Measurements from ENCODE around the gene FGF9. TPM values are rescaled to one million over a fixed set of nuclear protein-coding genes. Genes with fewer than 3 reads are reported as not detected.

Gene FGF9
- total and polyA plus RNA-seq, 4 experiments from 2014 or later: 2.1 to 7.3 (median 4.5) TPM

GRCh38 chr13:21703846-21704245 is 33.0 kb downstream of the FGF9 start:
- H3K9me3 ChIP-seq (ENCODE audit: control insufficient read depth in 1 of 2, low read length in 2 of 2): no peaks in the 10 kb centered on the region
- H3K4me3 ChIP-seq (ENCODE audit: low read length in 2 of 2): no peak overlapping the region
- no peaks in the 10 kb centered on the region for H3K36me3 ChIP-seq (ENCODE audit: insufficient read depth, low read length)
- ChIA-PET CTCF (ENCODE audit: partially characterized antibody) (no interaction called here), POLR2A (ENCODE audit: partially characterized antibody) (no interaction called here)
- intact Hi-C loops (cut with micrococcal nuclease): no loop called here
- no peak overlapping the region for H3K27ac ChIP-seq (ENCODE audit: low read depth, low read length)
- H3K27me3 ChIP-seq (ENCODE audit: insufficient read depth, low read length): no peaks in the 10 kb centered on the region
- no peak overlapping the region for H3K4me3 Mint-ChIP-seq
- H3K27ac Mint-ChIP-seq: no peak overlapping the region
- H3K27me3 Mint-ChIP-seq: peaks cover 2 to 6% of the 10 kb centered on the region in 2 donors
- no peaks in the 10 kb centered on the region for H3K4me1 ChIP-seq (ENCODE audit: insufficient read depth, low read length)
- no peaks in the 10 kb centered on the region for H3K4me1 Mint-ChIP-seq
- DNase-seq: no peak
- peaks cover 2 to 10% of the 10 kb centered on the region in 2 donors for H3K36me3 Mint-ChIP-seq
- no peaks in the 10 kb centered on the region for H3K9me3 Mint-ChIP-seq

DNA sequence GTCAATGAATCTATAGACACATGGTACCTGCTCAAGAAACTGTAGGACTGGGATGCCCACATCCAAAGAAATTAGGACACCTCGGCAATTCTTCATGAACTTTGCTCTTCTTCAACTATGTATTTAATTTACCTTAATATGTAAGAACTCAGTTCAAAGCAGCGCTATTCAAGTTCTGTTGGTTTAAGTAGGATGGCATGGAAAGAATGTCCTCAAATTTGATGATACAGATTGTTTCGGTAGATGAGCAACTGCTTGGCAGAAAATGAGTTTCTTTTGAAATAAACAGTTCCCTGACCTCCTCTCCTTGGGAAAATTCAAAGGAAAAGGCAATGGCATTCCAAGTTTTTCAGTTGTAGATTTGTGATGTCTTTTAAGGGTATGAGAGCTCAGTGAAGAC is 36.7 kb downstream of the FGF9 start:
- DNase-seq: no peak
- H3K4me3 ChIP-seq (ENCODE audit: low read length in 2 of 2): no peak overlapping the region
- ChIA-PET POLR2A (ENCODE audit: partially characterized antibody) (no interaction called here), CTCF (ENCODE audit: partially characterized antibody) (no interaction called here)
- no peaks in the 10 kb centered on the region for H3K36me3 ChIP-seq (ENCODE audit: insufficient read depth, low read length)
- peaks cover 10 to 22% of the 10 kb centered on the region in 2 donors for H3K27me3 Mint-ChIP-seq
- no peak overlapping the region for H3K27ac Mint-ChIP-seq
- no peaks in the 10 kb centered on the region for H3K9me3 ChIP-seq (ENCODE audit: control insufficient read depth in 1 of 2, low read length in 2 of 2)
- H3K4me3 Mint-ChIP-seq: no peak overlapping the region
- intact Hi-C loops (cut with micrococcal nuclease): no loop called here
- no peaks in the 10 kb centered on the region for H3K4me1 ChIP-seq (ENCODE audit: insufficient read depth, low read length)
- peaks cover 0 to 15% of the 10 kb centered on the region in 2 donors for H3K36me3 Mint-ChIP-seq
- peaks cover 0 to 16% (median 14%) of the 10 kb centered on the region in 8 donors for H3K9me3 Mint-ChIP-seq
- no peaks in the 10 kb centered on the region for H3K4me1 Mint-ChIP-seq
- H3K27ac ChIP-seq (ENCODE audit: low read depth, low read length): no peak overlapping the region
- no peaks in the 10 kb centered on the region for H3K27me3 ChIP-seq (ENCODE audit: insufficient read depth, low read length)

DNA sequence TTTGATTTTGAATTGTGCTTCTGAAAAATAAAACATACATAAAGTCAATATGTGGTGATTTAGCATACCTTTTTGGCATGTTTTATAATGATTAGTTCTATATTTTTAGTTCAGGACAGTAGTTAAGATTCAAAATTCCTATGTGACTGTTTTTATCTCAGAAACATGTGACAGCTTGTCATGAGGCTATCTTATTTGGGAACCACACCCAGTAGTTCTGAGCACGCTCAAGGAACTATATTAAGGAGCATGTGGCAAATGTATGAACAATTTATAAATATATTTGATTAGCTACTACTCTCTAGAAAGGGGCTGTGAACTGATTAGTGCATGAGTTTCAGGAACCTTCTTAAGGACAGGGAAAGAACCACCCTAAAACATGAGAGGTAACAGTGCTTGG is 38.8 kb downstream of the FGF9 start:
- Mint-ChIP-seq H3K4me3 (no peak overlapping the region), H3K9me3 (peaks cover 0 to 16% (median 14%) of the 10 kb centered on the region in 8 donors), H3K4me1 (no peaks in the 10 kb centered on the region), H3K36me3 (peaks cover 0 to 14% of the 10 kb centered on the region in 2 donors), H3K27me3 (peaks cover 12 to 23% of the 10 kb centered on the region in 2 donors), H3K27ac (no peak overlapping the region)
- Histone ChIP-seq H3K36me3 (ENCODE audit: insufficient read depth, low read length) (no peaks in the 10 kb centered on the region), H3K4me3 (ENCODE audit: low read length in 2 of 2) (no peak overlapping the region), H3K4me1 (ENCODE audit: insufficient read depth, low read length) (no peaks in the 10 kb centered on the region), H3K9me3 (ENCODE audit: control insufficient read depth in 1 of 2, low read length in 2 of 2) (no peaks in the 10 kb centered on the region), H3K27me3 (ENCODE audit: insufficient read depth, low read length) (no peaks in the 10 kb centered on the region), H3K27ac (ENCODE audit: low read depth, low read length) (no peak overlapping the region)
- intact Hi-C loops (cut with micrococcal nuclease): no loop called here
- no peak for DNase-seq
- CTCF ChIA-PET (ENCODE audit: partially characterized antibody): no interaction called here
- POLR2A ChIA-PET (ENCODE audit: partially characterized antibody): no interaction called here

- DNase-seq: no peak
- intact Hi-C loops (cut with micrococcal nuclease): no loop called here
- H3K36me3 ChIP-seq (ENCODE audit: insufficient read depth, low read length): no peaks in the 10 kb centered on the region
- Mint-ChIP-seq H3K27me3 (peaks cover 12 to 23% of the 10 kb centered on the region in 2 donors), H3K9me3 (peaks cover 0 to 16% (median 14%) of the 10 kb centered on the region in 8 donors), H3K36me3 (peaks cover 0 to 14% of the 10 kb centered on the region in 2 donors), H3K4me3 (no peak overlapping the region), H3K27ac (no peak overlapping the region), H3K4me1 (no peaks in the 10 kb centered on the region)
- no peak overlapping the region for H3K4me3 ChIP-seq (ENCODE audit: low read length in 2 of 2)
- CTCF ChIA-PET (ENCODE audit: partially characterized antibody): no interaction called here
- H3K27ac ChIP-seq (ENCODE audit: low read depth, low read length): no peak overlapping the region
- no peaks in the 10 kb centered on the region for H3K27me3 ChIP-seq (ENCODE audit: insufficient read depth, low read length)
- POLR2A ChIA-PET (ENCODE audit: partially characterized antibody): no interaction called here
- no peaks in the 10 kb centered on the region for H3K9me3 ChIP-seq (ENCODE audit: control insufficient read depth in 1 of 2, low read length in 2 of 2)
- H3K4me1 ChIP-seq (ENCODE audit: insufficient read depth, low read length): no peaks in the 10 kb centered on the region
Observed at GRCh38 chr13:21710163-21710562, 39.3 kb downstream of the FGF9 start.

GRCh38 chr13:21717817-21718216 is 46.9 kb downstream of the FGF9 start:
- Histone ChIP-seq H3K4me3 (ENCODE audit: low read length in 2 of 2) (no peak overlapping the region), H3K27me3 (ENCODE audit: insufficient read depth, low read length) (no peaks in the 10 kb centered on the region), H3K4me1 (ENCODE audit: insufficient read depth, low read length) (no peaks in the 10 kb centered on the region), H3K27ac (ENCODE audit: low read depth, low read length) (no peak overlapping the region), H3K36me3 (ENCODE audit: insufficient read depth, low read length) (no peaks in the 10 kb centered on the region), H3K9me3 (ENCODE audit: control insufficient read depth in 1 of 2, low read length in 2 of 2) (no peaks in the 10 kb centered on the region)
- Mint-ChIP-seq H3K27ac (no peak overlapping the region), H3K27me3 (peaks cover 6 to 22% of the 10 kb centered on the region in 2 donors), H3K9me3 (peaks cover 0 to 2% (median 0%) of the 10 kb centered on the region in 8 donors), H3K4me1 (no peaks in the 10 kb centered on the region), H3K4me3 (no peak overlapping the region), H3K36me3 (no peaks in the 10 kb centered on the region)
- ChIA-PET POLR2A (ENCODE audit: partially characterized antibody) (no interaction called here), CTCF (ENCODE audit: partially characterized antibody) (no interaction called here)
- no peak for DNase-seq
- intact Hi-C loops (cut with micrococcal nuclease): no loop called here

- H3K4me1 Mint-ChIP-seq: no peaks in the 10 kb centered on the region
- intact Hi-C loops (cut with micrococcal nuclease): no loop called here
- H3K9me3 Mint-ChIP-seq: peaks cover 0 to 3% (median 0%) of the 10 kb centered on the region in 8 donors
- H3K27ac ChIP-seq (ENCODE audit: low read depth, low read length): no peak overlapping the region
- no peak overlapping the region for H3K4me3 ChIP-seq (ENCODE audit: low read length in 2 of 2)
- no peaks in the 10 kb centered on the region for H3K27me3 ChIP-seq (ENCODE audit: insufficient read depth, low read length)
- ChIA-PET POLR2A (ENCODE audit: partially characterized antibody) (interaction anchor here (0.6 kb wide), 1 partner anchor 455 kb away, joined by 3 read pairs; no protein-coding TSS in a partner anchor), CTCF (ENCODE audit: partially characterized antibody) (no interaction called here)
- no peak for DNase-seq
- H3K9me3 ChIP-seq (ENCODE audit: control insufficient read depth in 1 of 2, low read length in 2 of 2): no peaks in the 10 kb centered on the region
- H3K36me3 Mint-ChIP-seq: no peaks in the 10 kb centered on the region
- H3K4me1 ChIP-seq (ENCODE audit: insufficient read depth, low read length): no peaks in the 10 kb centered on the region
- H3K4me3 Mint-ChIP-seq: no peak overlapping the region
- no peaks in the 10 kb centered on the region for H3K36me3 ChIP-seq (ENCODE audit: insufficient read depth, low read length)
- no peak overlapping the region for H3K27ac Mint-ChIP-seq
- peaks cover 11 to 32% of the 10 kb centered on the region in 2 donors for H3K27me3 Mint-ChIP-seq
Observed at GRCh38 chr13:21719463-21719862, 48.6 kb downstream of the FGF9 start.

DNA sequence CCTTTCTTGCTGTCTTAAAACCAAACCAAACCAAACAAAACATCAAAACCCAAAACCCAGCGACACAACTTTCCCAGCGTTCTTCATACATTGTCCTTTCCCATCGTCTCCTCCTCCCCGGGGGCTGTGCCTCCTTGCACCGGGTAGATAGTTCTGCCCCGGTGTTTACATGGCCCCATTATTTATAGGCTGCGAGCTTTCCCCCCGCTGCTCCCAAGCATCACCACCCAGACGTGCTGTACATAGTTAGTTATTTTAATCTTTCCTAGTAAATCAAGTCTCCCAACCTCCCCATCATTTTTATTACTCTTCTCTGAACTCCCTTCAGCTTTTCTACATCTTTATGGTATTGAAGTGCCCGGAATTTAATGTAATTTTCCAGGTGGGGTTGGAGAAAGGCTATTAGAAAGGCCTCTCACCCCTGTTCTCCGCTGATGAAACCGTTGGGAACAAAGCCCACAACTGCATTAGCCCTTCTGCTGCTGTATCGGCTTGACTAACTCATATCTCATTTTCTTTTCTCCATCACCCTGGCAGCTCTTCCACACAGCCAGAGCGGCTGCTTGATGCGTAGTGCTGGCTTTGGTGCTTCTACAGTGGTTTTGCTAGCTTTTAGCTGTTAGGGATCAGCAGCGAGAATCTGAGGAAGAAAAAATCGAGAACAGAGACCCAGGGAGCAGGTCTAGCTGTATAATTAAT is 53.1 kb downstream of the FGF9 start:
- Mint-ChIP-seq H3K9me3 (peaks cover 0 to 9% (median 3%) of the 10 kb centered on the region in 8 donors), H3K36me3 (no peaks in the 10 kb centered on the region), H3K4me1 (peaks cover 0 to 5% (median under 1%) of the 10 kb centered on the region in 4 donors), H3K27ac (no peak overlapping the region), H3K4me3 (no peak overlapping the region), H3K27me3 (peaks cover 8 to 22% of the 10 kb centered on the region in 2 donors)
- H3K36me3 ChIP-seq (ENCODE audit: insufficient read depth, low read length): no peaks in the 10 kb centered on the region
- ChIA-PET CTCF (ENCODE audit: partially characterized antibody) (no interaction called here), POLR2A (ENCODE audit: partially characterized antibody) (no interaction called here)
- H3K4me3 ChIP-seq (ENCODE audit: low read length in 2 of 2): no peak overlapping the region
- intact Hi-C loops (cut with micrococcal nuclease): no loop called here
- H3K4me1 ChIP-seq (ENCODE audit: insufficient read depth, low read length): no peaks in the 10 kb centered on the region
- DNase-seq: no peak
- H3K27ac ChIP-seq (ENCODE audit: low read depth, low read length): no peak overlapping the region
- no peaks in the 10 kb centered on the region for H3K9me3 ChIP-seq (ENCODE audit: control insufficient read depth in 1 of 2, low read length in 2 of 2)
- no peaks in the 10 kb centered on the region for H3K27me3 ChIP-seq (ENCODE audit: insufficient read depth, low read length)
